SK-N-SH (cell line): ENCODE measurements around the gene EDARADD.

Source experiments
- CHD2 ChIP-seq: fragments of 150-350 bp; IDR thresholded peaks from 2 replicates; pipeline ENCODE4 v1.6.1; 2018; ENCODE audit warnings: low read length; ENCODE audit not compliant: partially characterized antibody
- CTCF ChIP-seq: fragments of 200-600 bp; sonication (generic); IDR thresholded peaks from 2 replicates; pipeline ENCODE4 v1.6.1; 2017; ENCODE audit warnings: antibody characterized with exemption, mild to moderate bottlenecking, moderate library complexity
- IRF3 ChIP-seq: fragments of 150-350 bp; IDR thresholded peaks from 2 replicates; pipeline ENCODE4 v1.6.1; 2016; ENCODE audit warnings: mild to moderate bottlenecking, low read depth, low read length
- MEF2A ChIP-seq: IDR thresholded peaks from 2 replicates; pipeline ENCODE4 v1.4.0; 2012; ENCODE audit warnings: low read depth, borderline replicate concordance
- SIN3A ChIP-seq: IDR thresholded peaks from 2 replicates; pipeline ENCODE4 v1.6.1; 2012; ENCODE audit warnings: low read depth, mild to moderate bottlenecking, low read length, moderate library complexity, borderline replicate concordance
- YY1 ChIP-seq: IDR thresholded peaks from 2 replicates; pipeline ENCODE4 v1.4.0; 2012; ENCODE audit warnings: low read depth, mild to moderate bottlenecking

GRCh38 chr1:236471653-236472052, 77.6 kb downstream of the EDARADD start:
- TF ChIP-seq CTCF: no peak
- no peak for TF ChIP-seq SIN3A
- TF ChIP-seq YY1: no peak
- no peak for TF ChIP-seq IRF3
- no peak for TF ChIP-seq CHD2
- TF ChIP-seq MEF2A: no peak
